GM06990 (cell line): Measurements from ENCODE around the gene PRR5.
"Not testable (repeated sequence)": the region's sequence is repeated elsewhere in the genome, so short reads cannot be mapped to it uniquely, and the experiment has no call there.

ENCODE experiments used
- DNase-seq: peaks from one replicate; pipeline ENCODE4 v3.0.0-alpha.2; 2011; ENCODE audit not compliant: insufficient read length; ENCODE audit errors: extremely low read depth
- H3K27me3 ChIP-seq: replicated peaks from 2 replicates; pipeline ENCODE4 v1.6.0; 2011; ENCODE audit warnings: low read length; ENCODE audit not compliant: control insufficient read depth, insufficient read depth
- H3K36me3 ChIP-seq: 2 replicates; pipeline ENCODE4 v1.5.1; 2011; ENCODE audit warnings: low read length; ENCODE audit not compliant: control insufficient read depth, insufficient read depth
- H3K4me3 ChIP-seq: replicated peaks from 2 replicates; pipeline ENCODE4 v1.5.1; 2011; ENCODE audit warnings: low read depth, mild to moderate bottlenecking, control low read depth, low read length
- TF ChIP-seq, protein P1 (sequence below): IDR thresholded peaks from 2 replicates; pipeline ENCODE4 v1.5.1; 2011; ENCODE audit warnings: low read length, control low read depth, mild to moderate bottlenecking, inconsistent platforms; ENCODE audit not compliant: insufficient read depth, poor library complexity, severe bottlenecking

Gene PRR5

DNA sequence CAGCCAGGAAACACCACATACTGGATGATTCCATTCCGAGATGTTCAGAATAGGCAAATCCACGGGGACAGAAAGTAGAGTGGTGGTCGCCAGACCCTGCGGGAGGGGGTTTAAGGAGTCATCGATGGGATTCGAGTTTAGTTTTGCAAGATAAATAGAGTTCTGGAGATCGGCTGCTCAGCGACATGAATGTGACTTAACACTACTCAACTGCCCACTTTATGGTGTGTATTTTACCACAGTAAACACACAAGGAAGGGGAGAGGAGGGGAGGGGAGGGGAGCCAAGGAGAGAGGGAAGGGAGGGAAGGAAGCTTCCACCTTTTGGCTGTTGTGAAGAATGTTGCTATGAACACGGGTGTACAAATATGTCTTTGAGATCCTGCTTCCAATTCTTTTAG, 39.9 kb downstream of the PRR5 start:
- Histone ChIP-seq H3K27me3 (no peaks in the 10 kb centered on the region; the same call in none of the 2 replicates), H3K36me3 (no peaks in the 10 kb centered on the region)

DNA sequence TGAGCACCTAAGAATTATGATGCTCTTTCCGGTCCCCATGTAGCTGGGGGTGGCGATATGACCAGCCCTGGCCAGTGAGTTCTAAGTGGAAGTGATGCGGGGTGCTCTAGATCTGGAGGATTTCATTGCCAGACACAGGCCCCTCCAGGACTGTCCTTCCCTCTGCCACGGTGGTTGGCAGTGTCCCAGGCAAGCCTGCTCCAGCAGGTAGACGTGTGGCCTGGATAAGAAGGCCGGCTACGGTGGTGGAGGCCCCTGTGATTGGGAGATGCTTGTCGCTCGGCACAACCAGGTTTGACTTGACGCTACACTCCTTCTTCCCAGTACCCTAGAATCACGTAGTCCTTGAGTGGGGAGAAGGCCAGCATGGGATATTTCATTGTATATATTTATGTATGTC, 41.2 kb downstream of the PRR5 start:
- no peaks in the 10 kb centered on the region; the same call in none of the 2 replicates for H3K27me3 ChIP-seq
- no peaks in the 10 kb centered on the region for H3K36me3 ChIP-seq
- TF ChIP-seq, protein P1, sequence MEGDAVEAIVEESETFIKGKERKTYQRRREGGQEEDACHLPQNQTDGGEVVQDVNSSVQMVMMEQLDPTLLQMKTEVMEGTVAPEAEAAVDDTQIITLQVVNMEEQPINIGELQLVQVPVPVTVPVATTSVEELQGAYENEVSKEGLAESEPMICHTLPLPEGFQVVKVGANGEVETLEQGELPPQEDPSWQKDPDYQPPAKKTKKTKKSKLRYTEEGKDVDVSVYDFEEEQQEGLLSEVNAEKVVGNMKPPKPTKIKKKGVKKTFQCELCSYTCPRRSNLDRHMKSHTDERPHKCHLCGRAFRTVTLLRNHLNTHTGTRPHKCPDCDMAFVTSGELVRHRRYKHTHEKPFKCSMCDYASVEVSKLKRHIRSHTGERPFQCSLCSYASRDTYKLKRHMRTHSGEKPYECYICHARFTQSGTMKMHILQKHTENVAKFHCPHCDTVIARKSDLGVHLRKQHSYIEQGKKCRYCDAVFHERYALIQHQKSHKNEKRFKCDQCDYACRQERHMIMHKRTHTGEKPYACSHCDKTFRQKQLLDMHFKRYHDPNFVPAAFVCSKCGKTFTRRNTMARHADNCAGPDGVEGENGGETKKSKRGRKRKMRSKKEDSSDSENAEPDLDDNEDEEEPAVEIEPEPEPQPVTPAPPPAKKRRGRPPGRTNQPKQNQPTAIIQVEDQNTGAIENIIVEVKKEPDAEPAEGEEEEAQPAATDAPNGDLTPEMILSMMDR, result no peak
- no peak overlapping the region for H3K4me3 ChIP-seq
- no peak for DNase-seq

More for the DNA sequence above, 39.9 kb downstream of the PRR5 start:
- H3K4me3 ChIP-seq, result no peak overlapping the region
- TF ChIP-seq, protein P1, result no peak
- DNase-seq, result no peak

DNA sequence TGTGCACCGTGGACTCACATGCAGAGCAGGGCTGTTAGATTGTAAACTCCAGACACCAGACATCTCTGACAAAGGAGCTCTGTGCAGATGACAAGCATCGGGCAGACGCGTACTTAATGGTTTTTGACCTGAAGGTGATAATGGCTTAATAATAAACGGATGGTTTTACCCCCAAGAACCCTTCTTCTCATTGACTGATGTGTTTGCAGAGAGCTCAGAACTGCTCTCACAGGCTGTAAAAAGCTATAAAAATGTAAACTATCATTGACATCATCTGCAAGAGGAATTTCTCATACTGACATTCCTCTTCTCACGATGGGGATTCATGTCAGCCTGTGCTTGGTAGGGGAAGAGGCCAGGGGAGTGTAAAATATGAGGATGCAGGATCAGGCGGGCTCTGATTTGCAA, 41.8 kb downstream of the PRR5 start:
- Histone ChIP-seq H3K27me3 (no peaks in the 10 kb centered on the region; the same call in none of the 2 replicates), H3K36me3 (no peaks in the 10 kb centered on the region)
- TF ChIP-seq, protein P1, result no peak

DNA sequence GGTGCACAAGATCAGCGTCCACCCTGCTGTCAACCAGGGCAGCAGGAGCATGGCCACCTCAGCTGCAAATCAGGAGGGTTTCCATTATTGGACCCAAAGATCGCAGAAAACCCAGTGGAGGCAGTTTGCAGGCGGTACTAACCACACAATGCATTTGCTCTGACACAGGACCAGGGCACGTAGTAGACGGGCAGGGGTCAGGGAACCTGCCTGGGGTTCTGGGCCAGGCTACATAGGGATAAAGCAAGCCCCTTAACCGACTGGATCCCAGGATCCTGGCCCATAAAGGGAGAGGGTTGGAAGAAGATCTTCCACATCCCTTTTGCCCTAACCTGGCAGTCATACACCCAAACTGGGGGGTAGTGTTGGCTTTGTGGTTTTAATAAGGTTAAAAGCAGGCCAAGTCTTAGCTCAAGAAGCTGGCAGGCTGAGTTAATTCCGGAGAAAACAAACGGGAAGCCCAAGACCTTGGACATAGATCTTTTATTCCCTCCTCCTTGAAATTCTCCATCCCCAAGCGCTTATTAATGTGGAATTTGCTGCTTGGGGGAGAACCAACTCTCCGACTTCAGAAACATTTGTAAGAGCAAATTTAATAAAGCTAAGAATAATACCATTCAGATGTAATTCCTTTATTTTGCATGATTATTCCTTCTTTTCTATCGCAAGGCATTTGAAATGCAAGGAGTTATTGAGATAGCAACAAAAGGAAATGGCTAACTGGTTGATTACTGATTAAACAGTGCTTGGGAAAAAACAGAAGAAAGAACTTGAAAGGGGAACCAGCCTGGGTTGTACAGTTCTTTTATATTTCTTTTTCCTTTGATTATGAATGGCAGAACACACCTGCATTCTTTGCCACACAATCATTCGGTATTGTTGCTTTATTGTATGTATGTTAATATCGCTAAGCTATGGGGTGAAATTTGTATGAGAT, 44.1 kb downstream of the PRR5 start:
- TF ChIP-seq, protein P1, result no peak
- H3K36me3 ChIP-seq, result no peaks in the 10 kb centered on the region
- no peak for DNase-seq
- no peak overlapping the region for H3K4me3 ChIP-seq
- H3K27me3 ChIP-seq, result no peaks in the 10 kb centered on the region; the same call in none of the 2 replicates

More for the DNA sequence above, 41.8 kb downstream of the PRR5 start:
- H3K4me3 ChIP-seq, result no peak overlapping the region
- DNase-seq, result no peak

DNA sequence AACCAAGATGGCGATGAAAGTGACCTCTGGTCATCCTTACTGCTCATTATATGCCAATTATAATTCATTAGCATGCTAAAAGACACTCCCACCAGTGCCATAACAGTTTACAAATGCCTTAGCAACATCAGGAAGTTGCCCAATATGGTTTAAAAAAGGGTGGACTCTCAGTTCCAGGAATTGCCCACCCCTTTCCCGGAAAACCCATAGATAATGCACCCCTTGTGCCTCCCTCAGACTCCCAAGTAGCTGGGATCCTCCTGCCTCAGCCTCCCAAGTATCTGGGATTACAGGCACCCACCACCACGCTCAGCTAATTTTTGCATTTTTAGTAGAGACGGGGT, 45.8 kb downstream of the PRR5 start:
- H3K4me3 ChIP-seq, DNase-seq, H3K36me3 ChIP-seq, H3K27me3 ChIP-seq: not testable (repeated sequence)

DNA sequence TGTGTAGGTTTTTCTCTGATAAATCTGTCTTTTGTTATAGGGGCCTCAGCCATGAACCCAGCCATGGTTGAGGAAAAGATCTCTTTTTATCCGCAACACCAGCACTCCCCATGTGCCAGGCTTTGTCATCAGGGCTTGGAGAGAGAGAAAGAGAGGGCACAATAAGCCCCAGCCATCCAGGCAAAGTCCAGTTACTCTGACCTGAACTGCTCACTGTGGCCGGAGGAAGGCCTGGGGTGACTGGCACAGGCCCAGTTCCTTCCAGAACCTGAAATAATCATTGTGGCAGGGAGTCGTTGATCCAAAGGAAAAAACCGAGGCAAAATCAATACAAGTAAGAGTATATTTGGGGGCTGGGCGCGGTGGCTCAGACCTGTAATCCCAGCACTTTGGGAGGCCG, 46.5 kb downstream of the PRR5 start:
- Histone ChIP-seq H3K27me3 (no peaks in the 10 kb centered on the region; the same call in 1 of the 2 replicates), H3K4me3 (no peak overlapping the region), H3K36me3 (no peaks in the 10 kb centered on the region)
- TF ChIP-seq, protein P1, result no peak
- DNase-seq, result no peak
